Measurements from ENCODE around the gene SRGAP1. TPM values are rescaled to one million over a fixed set of nuclear protein-coding genes. Genes with fewer than 3 reads are reported as not detected.
"Not testable (repeated sequence)": the region's sequence is repeated elsewhere in the genome, so short reads cannot be mapped to it uniquely, and the experiment has no call there.

The SRGAP1 gene
- total and polyA plus RNA-seq, 2 of the 8 experiments (the other 6 are each of a cell fraction or from before 2014, with no cell fraction given) = 3.2 to 7.3 TPM

- not testable (repeated sequence) for H3K4me1 ChIP-seq (replicated peaks in 1 of 4; ENCODE audit: control insufficient read depth in 3 of 4, insufficient read depth in 4 of 4, low read length in 3 of 4); H2BK15ac ChIP-seq (ENCODE audit: low read length); FAIRE-seq; H2AFZ ChIP-seq (ENCODE audit: low read length); H3K9me3 ChIP-seq (ENCODE audit: insufficient read depth in 2 of 2, low read depth in 1 of 2, low read length in 1 of 2); H2BK5ac ChIP-seq (ENCODE audit: low read depth, low read length); H3K14ac ChIP-seq (ENCODE audit: insufficient read length); H3K23ac ChIP-seq (ENCODE audit: insufficient read length); H3K56ac ChIP-seq (replicated peaks; ENCODE audit: insufficient read length, low read depth, low read length); H3K79me1 ChIP-seq (ENCODE audit: low read depth, low read length); H4K20me1 ChIP-seq (replicated peaks in 1 of 2; ENCODE audit: control insufficient read depth in 1 of 2, insufficient read depth in 2 of 2, low read length in 2 of 2); H3K4ac ChIP-seq (replicated peaks; ENCODE audit: insufficient read length, low read depth, low read length); H2BK20ac ChIP-seq (ENCODE audit: low read length); H3K36me3 ChIP-seq (ENCODE audit: control insufficient read depth in 2 of 4, insufficient read depth in 4 of 4, low read length in 3 of 4); H3K9ac ChIP-seq (replicated peaks in 1 of 4; ENCODE audit: extremely low read depth in 1 of 4, low read depth in 3 of 4, low read length in 3 of 4); H2BK12ac ChIP-seq (ENCODE audit: low read depth, low read length); H4K91ac ChIP-seq (replicated peaks; ENCODE audit: insufficient read length, low read length); DNase-seq (ENCODE audit: low read depth in 1 of 2, low spot score in 2 of 2); H4K8ac ChIP-seq (ENCODE audit: extremely low read depth, insufficient read depth, low read length); H4K5ac ChIP-seq (ENCODE audit: insufficient read length, low read depth, low read length); H3K27ac ChIP-seq (ENCODE audit: low read depth, low read length); H3K18ac ChIP-seq (ENCODE audit: extremely low read depth, low read length); H2AK5ac ChIP-seq (ENCODE audit: low read depth, low read length); H2BK120ac ChIP-seq (replicated peaks; ENCODE audit: low read depth, low read length); H3K27me3 ChIP-seq (replicated peaks in 1 of 4; ENCODE audit: control insufficient read depth in 3 of 4, extremely low read depth in 1 of 4, insufficient read depth in 3 of 4, low read length in 3 of 4)
- 95% methylated on average over 17 of the region's 17 CpGs; no CpG with 5 or more reads in 1 of the 2 experiments for WGBS, 2 experiments (ENCODE audit: extremely low coverage in 1 of 2, insufficient coverage in 1 of 2, insufficient read length in 1 of 2, insufficient replicate concordance in 2 of 2, low coverage in 1 of 2, low lambda C conversion rate in 2 of 2, missing lambda C conversion rate in 1 of 2)
- peaks cover 12% of the 10 kb centered on the region for H3K23me2 ChIP-seq (ENCODE audit: low read depth, low read length)
- peak overlapping the region; percentile 79 to 91 for H3K4me2 ChIP-seq (ENCODE audit: insufficient read depth in 1 of 2, low read depth in 2 of 2, low read length in 2 of 2)
- POLR2A ChIA-PET (ENCODE audit: partially characterized antibody) = interaction anchor here (1.5 kb wide), 1 partner anchor 352 kb away, joined by 3 read pairs; no protein-coding TSS in a partner anchor
- peak overlapping the region in 3 of 4 experiments; percentile 73 to 92 (median 76); a peak in 5 of 8 replicates for H3K4me3 ChIP-seq (ENCODE audit: extremely low read depth in 1 of 4, insufficient read depth in 2 of 4, low read depth in 3 of 4, low read length in 4 of 4)
- CTCF ChIA-PET (ENCODE audit: partially characterized antibody) = interaction anchor here (1.0 to 2.8 kb wide), 9 partner anchors 9 to 416 kb away, joined by 3 to 17 read pairs (median 4); no protein-coding TSS in a partner anchor
- peaks cover 4 to 15% of the 10 kb centered on the region in 2 experiments; a peak in 3 of 4 replicates for H3K79me2 ChIP-seq (ENCODE audit: control insufficient read depth in 1 of 2, insufficient read depth in 2 of 2, low read length in 2 of 2)
Observed at GRCh38 chr12:63842750-63843149, 1.8 kb upstream of the SRGAP1 start.
